HG03025 (cell line): ENCODE measurements around the gene PHB1.
"Not testable (repeated sequence)": the region's sequence is repeated elsewhere in the genome, so short reads cannot be mapped to it uniquely, and the experiment has no call there.

ENCODE experiments used
- ATAC-seq: cut with Tn5 transposase; IDR thresholded peaks from one replicate; pipeline ENCODE4 v1.9.1; 2021; ENCODE audit warnings: mild to moderate bottlenecking, moderate library complexity; ENCODE audit not compliant: unreplicated experiment, low FRiP score

Gene PHB1

GRCh38 chr17:49406421-49407061 is 8.1 kb downstream of the PHB1 start:
- no peak for ATAC-seq

- ATAC-seq: no peak
Measured at GRCh38 chr17:49404906-49405305, 9.8 kb downstream of the PHB1 start.

DNA sequence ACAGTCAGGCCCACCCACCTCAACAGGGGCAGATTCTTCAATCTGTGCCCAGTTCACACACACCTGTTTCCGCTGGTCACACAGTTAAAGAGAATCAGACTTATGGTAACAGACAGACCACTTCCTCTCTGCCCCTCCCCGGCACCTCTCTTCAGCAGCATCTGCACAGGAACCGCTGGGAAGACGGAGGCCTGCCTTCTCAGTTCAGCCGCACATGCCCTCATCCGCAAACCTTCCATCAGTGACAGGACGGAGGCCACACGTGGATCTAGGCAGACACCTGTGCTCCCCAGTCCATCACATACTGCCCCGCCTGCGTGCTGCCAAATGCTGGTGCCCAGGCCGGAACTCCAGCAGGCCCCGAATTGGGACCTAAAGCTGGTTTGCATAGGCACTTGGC is 10.3 kb downstream of the PHB1 start:
- ATAC-seq: no peak

DNA sequence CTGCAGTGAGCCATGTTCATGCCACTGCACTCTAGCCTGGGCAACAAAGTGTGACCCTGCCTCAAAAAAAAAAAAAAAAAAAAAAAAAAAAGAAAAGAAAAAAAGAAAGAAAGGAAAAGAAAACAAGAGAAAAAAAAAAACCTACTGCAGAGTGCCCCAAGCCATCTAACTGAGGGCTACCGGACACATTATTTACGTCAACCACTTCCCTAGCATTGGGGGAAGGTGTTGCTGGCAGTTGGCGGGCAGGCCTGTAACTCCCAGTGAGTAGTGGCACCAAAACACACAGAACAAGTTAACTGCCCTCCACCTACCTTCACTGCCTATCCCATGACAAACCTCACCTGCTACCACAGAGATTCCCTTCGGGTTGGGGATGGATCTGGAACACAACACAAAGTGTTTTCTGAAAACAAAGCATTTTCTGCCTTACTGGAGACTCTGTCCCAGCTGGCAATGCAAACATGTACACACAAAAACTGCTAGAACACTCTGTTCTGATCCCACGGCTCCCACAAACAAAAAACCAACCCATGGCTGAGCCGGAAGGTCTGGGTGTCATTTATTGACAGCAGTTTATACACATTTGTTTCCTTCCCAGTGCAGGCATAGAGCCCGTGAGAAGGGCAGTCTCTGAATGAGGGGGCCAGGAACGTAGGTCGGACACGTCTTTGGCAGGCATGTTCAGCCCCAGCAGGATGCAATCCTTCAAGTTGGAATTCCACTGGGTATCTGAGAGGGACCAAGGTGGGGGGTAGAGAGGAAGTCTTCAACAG is 11.0 kb downstream of the PHB1 start:
- no peak for ATAC-seq

- no peak for ATAC-seq
Measured at GRCh38 chr17:49402706-49403105, 12.0 kb downstream of the PHB1 start.

GRCh38 chr17:49401971-49402611 is 12.6 kb downstream of the PHB1 start:
- no peak for ATAC-seq

DNA sequence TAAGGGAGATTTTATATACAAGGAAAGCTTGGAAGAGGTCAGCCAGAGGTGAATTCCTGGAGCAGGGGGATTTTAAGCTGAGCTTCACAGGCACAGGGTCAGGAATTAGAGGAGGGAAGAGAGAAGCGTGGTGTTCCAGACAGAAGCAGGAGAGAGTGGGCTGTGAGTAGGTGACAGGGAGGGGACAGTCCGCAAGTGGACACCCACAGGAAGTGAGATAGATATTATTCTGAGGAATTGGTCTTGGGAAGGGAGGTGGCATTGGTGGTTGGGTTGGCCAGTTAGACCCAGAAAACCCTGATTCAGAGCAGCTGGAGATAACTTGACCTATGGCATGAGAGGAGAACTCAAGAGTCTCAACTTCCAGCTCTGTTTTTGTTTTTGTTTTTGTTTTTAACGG is 14.7 kb downstream of the PHB1 start:
- ATAC-seq: no peak

DNA sequence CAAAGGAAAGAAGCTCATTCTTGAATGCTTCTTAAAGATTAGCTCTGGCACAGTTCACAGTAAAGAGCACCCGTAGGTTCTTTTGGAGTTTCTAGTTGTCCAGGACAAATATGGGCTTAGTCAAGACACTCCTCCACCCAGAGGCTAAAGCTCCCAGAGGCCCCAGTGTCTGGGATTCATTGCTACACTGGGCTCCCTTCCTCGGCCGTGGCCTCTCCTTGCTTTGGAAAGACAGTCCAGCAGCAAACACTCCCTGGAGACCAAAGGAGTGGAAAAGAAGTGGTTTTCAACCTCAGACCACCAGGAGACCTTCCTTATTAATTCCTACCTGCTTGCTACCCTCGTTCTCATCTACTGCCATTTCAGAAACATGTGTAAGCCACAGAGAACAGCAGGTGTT is 17.1 kb downstream of the PHB1 start:
- no peak for ATAC-seq

DNA sequence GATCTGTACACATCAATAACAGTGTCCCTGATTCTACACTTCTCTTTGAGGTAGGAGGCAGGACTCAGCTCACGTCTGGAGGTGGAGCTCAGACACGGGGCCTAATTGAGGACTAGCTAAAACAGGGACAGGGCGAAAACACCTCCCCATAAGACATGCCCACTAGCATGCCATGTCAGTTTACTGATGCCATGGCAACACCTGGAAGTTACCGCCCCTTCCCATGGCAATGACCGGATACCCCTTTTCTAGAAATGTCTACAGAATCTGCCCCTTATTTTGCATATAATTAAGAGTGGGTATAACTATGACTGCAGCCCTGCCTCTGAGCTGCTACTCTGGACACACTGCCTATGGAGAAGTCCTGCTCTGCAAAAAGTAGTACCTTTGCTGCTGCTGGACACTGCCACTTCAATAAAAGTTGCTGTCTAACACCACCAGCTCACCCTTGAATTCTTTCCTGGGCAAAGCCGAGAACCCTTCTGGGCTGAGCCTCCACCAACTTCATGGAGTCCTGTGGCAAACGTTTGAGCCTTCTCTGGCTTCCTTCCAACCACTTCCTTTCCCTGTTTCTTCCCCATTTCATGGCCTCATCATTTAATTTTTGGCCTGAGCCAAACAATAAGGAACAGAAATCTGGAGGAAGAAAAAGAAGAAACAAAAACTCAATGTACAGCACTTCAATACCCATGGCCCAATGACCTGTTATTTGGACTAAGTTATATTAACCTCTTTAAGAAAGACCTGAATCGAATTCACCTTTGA is 21.0 kb downstream of the PHB1 start:
- no peak for ATAC-seq

- ATAC-seq: no peak
Measured at GRCh38 chr17:49390548-49391324, 23.9 kb downstream of the PHB1 start.

- ATAC-seq: not testable (repeated sequence)
Measured at GRCh38 chr17:49389514-49390347, 25.0 kb downstream of the PHB1 start.

- no peak for ATAC-seq
Measured at GRCh38 chr17:49388692-49389513, 25.8 kb downstream of the PHB1 start.

GRCh38 chr17:49388290-49388640 is 26.4 kb downstream of the PHB1 start:
- no peak for ATAC-seq

GRCh38 chr17:49387498-49388289 is 27.0 kb downstream of the PHB1 start:
- no peak for ATAC-seq

DNA sequence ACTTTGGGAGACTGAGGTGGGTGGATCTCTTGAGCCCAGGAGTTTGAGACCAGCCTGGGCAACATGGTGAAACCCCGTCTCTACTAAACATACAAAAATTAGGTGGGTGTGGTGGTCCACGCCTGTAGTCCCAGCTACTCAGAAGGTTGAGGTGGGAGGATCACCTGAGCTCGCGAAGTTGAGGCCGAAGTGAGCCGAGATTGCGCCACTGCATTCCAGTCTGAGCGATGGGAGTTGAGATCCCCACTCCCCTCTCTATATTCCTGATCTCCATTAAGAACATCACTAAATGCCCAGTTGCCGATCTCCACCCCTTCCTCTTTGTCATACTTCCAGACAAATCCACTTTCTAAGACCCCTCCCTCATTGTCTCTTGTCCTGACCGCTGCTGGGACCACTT is 28.3 kb downstream of the PHB1 start:
- ATAC-seq: no peak

- no peak for ATAC-seq
Measured at GRCh38 chr17:49384951-49385350, 29.7 kb downstream of the PHB1 start.

DNA sequence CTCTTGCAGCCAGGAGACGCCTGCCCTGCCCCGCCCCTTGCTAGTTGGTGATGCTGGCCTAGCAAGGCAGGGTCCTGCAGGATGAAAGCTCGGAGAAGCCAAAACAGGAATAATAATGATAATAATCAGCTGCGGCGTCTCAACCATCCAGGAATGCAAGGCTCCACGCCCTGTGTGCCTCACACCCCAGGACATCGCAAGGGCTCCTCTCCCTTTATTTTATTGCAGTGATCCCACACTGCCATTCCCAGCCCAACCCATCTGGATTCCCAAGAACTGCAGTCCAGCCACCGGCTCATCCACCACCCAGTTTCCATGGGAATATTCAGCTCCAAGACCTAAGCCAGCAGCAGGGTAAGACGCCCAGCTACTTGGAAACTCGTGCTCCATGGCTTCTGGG is 31.6 kb downstream of the PHB1 start:
- ATAC-seq: no peak

- ATAC-seq: no peak
Measured at GRCh38 chr17:49382556-49382955, 32.1 kb downstream of the PHB1 start.
